ENCODE results near the gene ARHGAP8.

Gene ARHGAP8

DNA sequence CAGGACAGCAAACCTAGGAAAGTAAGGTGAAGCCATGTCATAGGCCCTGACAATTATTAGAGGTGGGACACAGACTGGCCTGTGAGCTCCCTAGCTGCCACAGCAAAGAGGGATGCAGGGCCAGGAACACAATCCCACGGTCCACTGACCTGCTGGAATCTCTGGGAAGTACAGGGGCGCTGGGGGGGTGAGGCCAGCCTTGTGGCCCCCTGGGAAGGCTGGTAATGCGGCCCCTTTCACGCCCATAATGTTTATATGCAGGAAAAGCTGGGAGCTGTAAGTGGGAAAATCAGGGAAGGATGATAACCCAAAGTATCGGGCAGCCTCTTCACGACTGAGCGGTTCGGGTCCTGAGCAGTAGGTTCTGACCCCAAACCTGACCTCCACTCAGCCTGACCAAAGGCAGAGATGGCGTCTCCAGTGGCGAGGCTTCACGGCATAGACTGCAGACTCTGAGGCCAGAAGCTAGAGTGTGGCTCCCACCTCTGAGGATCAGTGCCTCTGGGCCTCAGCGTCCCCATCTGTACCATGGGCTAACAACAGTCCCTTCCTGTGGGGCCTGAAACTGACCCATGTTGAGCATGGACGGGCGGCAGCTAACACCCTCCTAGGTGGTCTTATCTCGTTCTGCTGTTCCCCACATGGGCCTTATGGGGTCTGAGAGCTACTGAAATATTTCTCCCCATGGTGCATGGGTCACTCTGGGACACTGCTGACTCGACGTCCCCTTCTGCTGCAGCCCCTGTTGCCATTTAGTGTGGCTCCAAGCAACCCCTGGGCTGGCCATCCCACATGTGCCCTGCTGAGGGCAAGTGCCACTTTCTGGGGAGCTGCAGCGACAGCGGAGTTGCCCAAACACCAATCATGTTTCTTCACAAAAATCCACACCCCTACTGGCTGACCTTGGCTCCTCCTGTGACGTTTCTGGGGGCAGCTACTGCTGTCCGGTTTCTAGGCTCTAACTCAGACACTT is 155.7 kb downstream of the ARHGAP8 start:
- no peak for TF ChIP-seq POLR2A (IDR thresholded peaks at IDR 0.05; ENCODE audit: extremely low read depth, insufficient read length)
- no peak for TF ChIP-seq MYC (IDR thresholded peaks at IDR 0.05; ENCODE audit: low read depth, low read length)
- TF ChIP-seq, protein P1, sequence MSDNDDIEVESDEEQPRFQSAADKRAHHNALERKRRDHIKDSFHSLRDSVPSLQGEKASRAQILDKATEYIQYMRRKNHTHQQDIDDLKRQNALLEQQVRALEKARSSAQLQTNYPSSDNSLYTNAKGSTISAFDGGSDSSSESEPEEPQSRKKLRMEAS (IDR thresholded peaks at IDR 0.05; ENCODE audit: low read depth, low read length) = no peak
- TF ChIP-seq, protein P2, sequence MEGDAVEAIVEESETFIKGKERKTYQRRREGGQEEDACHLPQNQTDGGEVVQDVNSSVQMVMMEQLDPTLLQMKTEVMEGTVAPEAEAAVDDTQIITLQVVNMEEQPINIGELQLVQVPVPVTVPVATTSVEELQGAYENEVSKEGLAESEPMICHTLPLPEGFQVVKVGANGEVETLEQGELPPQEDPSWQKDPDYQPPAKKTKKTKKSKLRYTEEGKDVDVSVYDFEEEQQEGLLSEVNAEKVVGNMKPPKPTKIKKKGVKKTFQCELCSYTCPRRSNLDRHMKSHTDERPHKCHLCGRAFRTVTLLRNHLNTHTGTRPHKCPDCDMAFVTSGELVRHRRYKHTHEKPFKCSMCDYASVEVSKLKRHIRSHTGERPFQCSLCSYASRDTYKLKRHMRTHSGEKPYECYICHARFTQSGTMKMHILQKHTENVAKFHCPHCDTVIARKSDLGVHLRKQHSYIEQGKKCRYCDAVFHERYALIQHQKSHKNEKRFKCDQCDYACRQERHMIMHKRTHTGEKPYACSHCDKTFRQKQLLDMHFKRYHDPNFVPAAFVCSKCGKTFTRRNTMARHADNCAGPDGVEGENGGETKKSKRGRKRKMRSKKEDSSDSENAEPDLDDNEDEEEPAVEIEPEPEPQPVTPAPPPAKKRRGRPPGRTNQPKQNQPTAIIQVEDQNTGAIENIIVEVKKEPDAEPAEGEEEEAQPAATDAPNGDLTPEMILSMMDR (IDR thresholded peaks at IDR 0.05; ENCODE audit: low read depth, low read length) = no peak
- no peak for DNase-seq (ENCODE audit: low read depth)
- H3K4me3 ChIP-seq (ENCODE audit: low read depth, low read length) = no peak overlapping the region

DNA sequence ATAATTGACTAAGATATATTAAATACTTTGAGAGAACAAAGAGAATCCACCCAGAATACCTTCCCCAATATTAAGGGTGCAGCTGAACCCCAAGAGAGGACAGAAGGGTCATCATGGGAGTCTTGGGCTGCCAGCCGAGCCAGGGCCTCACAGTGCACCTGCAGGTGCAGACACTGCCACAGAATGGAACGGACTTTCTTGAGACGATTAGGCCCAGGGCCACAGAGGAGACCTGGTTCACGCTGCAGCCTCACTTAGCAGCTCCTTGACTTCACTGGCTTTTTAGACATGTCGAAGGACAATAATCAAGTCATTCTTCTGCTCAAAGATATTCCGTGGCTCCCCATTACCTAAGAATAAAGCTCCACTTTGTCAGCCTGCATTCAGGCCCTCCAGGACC is 156.9 kb downstream of the ARHGAP8 start:
- no peak overlapping the region for H3K4me3 ChIP-seq (ENCODE audit: low read depth, low read length)
- DNase-seq (ENCODE audit: low read depth) = no peak
- no peak for TF ChIP-seq POLR2A (IDR thresholded peaks at IDR 0.05; ENCODE audit: extremely low read depth, insufficient read length)
- no peak for TF ChIP-seq MYC (IDR thresholded peaks at IDR 0.05; ENCODE audit: low read depth, low read length)
- TF ChIP-seq, protein P1 (IDR thresholded peaks at IDR 0.05; ENCODE audit: low read depth, low read length) = no peak
- TF ChIP-seq, protein P2 (IDR thresholded peaks at IDR 0.05; ENCODE audit: low read depth, low read length) = no peak
